CD14-positive monocyte (primary cell): Measurements from ENCODE around the gene HM13. TPM values are rescaled to one million over a fixed set of nuclear protein-coding genes. Genes with fewer than 3 reads are reported as not detected.
"Not testable (repeated sequence)": the region's sequence is repeated elsewhere in the genome, so short reads cannot be mapped to it uniquely, and the experiment has no call there.

Experiments
- DNase-seq, 3 donors: peaks; one replicate each; pipeline ENCODE4 v3.0.0-alpha.2; 2011 to 2022
- H2AFZ ChIP-seq: 2 replicates; pipeline ENCODE4 v1.6.0; 2012; ENCODE audit warnings: mild to moderate bottlenecking, low read depth, low read length, inconsistent platforms; ENCODE audit not compliant: insufficient read depth, poor library complexity, severe bottlenecking
- H3K27ac ChIP-seq, 2 donors: 1 replicate in 1 of 2; 2 replicates in 1 of 2; pipeline ENCODE4 v1.5.1; 2012 to 2013; ENCODE audit warnings: low read length in 2 of 2, control low read depth in 1 of 2, inconsistent platforms in 1 of 2, low read depth in 1 of 2, mild to moderate bottlenecking in 1 of 2
- H3K27me3 ChIP-seq, 2 donors: one replicate each; pipeline versions ENCODE4 v1.6.0 to v1.6.1; 2011 to 2013; ENCODE audit warnings: low read length in 2 of 2; ENCODE audit not compliant: control insufficient read depth in 2 of 2, insufficient read depth in 2 of 2
- H3K36me3 ChIP-seq, 2 donors: replicated peaks in 1 of 2; 1 replicate in 1 of 2; 2 replicates in 1 of 2; pipeline versions ENCODE4 v1.5.1 to v1.6.1; 2012 to 2013; ENCODE audit warnings: low read length in 2 of 2, control low read depth in 1 of 2, inconsistent platforms in 1 of 2, mild to moderate bottlenecking in 1 of 2; ENCODE audit not compliant: insufficient read depth in 2 of 2, control insufficient read depth in 1 of 2
- H3K4me1 ChIP-seq, 2 donors: 1 replicate in 1 of 2; 2 replicates in 1 of 2; pipeline versions ENCODE4 v1.5.1 to v1.6.1; 2012 to 2013; ENCODE audit warnings: low read length in 2 of 2, control low read depth in 1 of 2, inconsistent platforms in 1 of 2, mild to moderate bottlenecking in 1 of 2, moderate library complexity in 1 of 2; ENCODE audit not compliant: insufficient read depth in 2 of 2, control insufficient read depth in 1 of 2
- H3K4me2 ChIP-seq: replicated peaks from 2 replicates; pipeline ENCODE3; 2012; ENCODE audit warnings: low read length, moderate library complexity, mild to moderate bottlenecking; ENCODE audit not compliant: poor library complexity, severe bottlenecking; ENCODE audit errors: extremely low read depth
- H3K4me3 ChIP-seq, 3 experiments: fragments of 200-600 bp in 1 of 3; sonication (generic) in 1 of 3; replicated peaks in 1 of 3; 1 replicate in 2 of 3; 2 replicates in 1 of 3; pipeline ENCODE4 v1.5.1; 2011 to 2013; ENCODE audit warnings: low read length in 3 of 3, mild to moderate bottlenecking in 3 of 3, control low read depth in 2 of 3, low read depth in 2 of 3, inconsistent platforms in 1 of 3, moderate library complexity in 1 of 3
- H3K79me2 ChIP-seq: 2 replicates; pipeline ENCODE4 v1.6.0; 2012; ENCODE audit warnings: mild to moderate bottlenecking, control low read depth, inconsistent platforms, low read length, moderate library complexity; ENCODE audit not compliant: insufficient read depth
- H3K9ac ChIP-seq: 2 replicates; pipeline ENCODE4 v1.6.0; 2017; ENCODE audit warnings: low read length, mild to moderate bottlenecking; ENCODE audit not compliant: insufficient read depth, poor library complexity, severe bottlenecking
- H3K9me3 ChIP-seq, 2 donors: replicated peaks in 1 of 2; 1 replicate in 1 of 2; 2 replicates in 1 of 2; pipeline versions ENCODE4 v1.5.1 to v1.6.1; 2012 to 2013; ENCODE audit warnings: low read length in 2 of 2, control low read depth in 1 of 2; ENCODE audit not compliant: control insufficient read depth in 1 of 2, insufficient read depth in 1 of 2
- H4K20me1 ChIP-seq: 2 replicates; pipeline ENCODE4 v1.6.0; 2012; ENCODE audit warnings: mild to moderate bottlenecking, low read length, control low read depth, moderate library complexity; ENCODE audit not compliant: insufficient read depth
- H3K27ac Mint-ChIP-seq, 7 donors: one replicate each; pipeline ENCODE4 v1.8.0; 2020; ENCODE audit warnings: mild to moderate bottlenecking in 7 of 7, mixed read lengths in 7 of 7, moderate library complexity in 6 of 7, inconsistent platforms in 2 of 7
- H3K27me3 Mint-ChIP-seq, 3 donors: one replicate each; pipeline ENCODE4 v1.8.0; 2021 to 2022; ENCODE audit warnings: low read depth in 3 of 3, mild to moderate bottlenecking in 3 of 3, mixed read lengths in 3 of 3, moderate library complexity in 3 of 3, inconsistent platforms in 1 of 3
- H3K36me3 Mint-ChIP-seq, 2 donors: one replicate each; pipeline ENCODE4 v1.8.0; 2020; ENCODE audit warnings: mixed read lengths in 2 of 2, inconsistent platforms in 1 of 2, mild to moderate bottlenecking in 1 of 2
- H3K4me1 Mint-ChIP-seq: one replicate; pipeline ENCODE4 v1.8.0; 2020; ENCODE audit warnings: mild to moderate bottlenecking, mixed read lengths
- H3K4me3 Mint-ChIP-seq, 2 donors: one replicate each; pipeline ENCODE4 v1.8.0; 2020; ENCODE audit warnings: mild to moderate bottlenecking in 2 of 2, mixed read lengths in 2 of 2, moderate library complexity in 1 of 2
- H3K9me3 Mint-ChIP-seq, 7 donors: one replicate each; pipeline ENCODE4 v1.8.0; 2020 to 2022; ENCODE audit warnings: mixed read lengths in 7 of 7, mild to moderate bottlenecking in 6 of 7, moderate library complexity in 6 of 7, inconsistent platforms in 2 of 7
- CTCF ChIP-seq: fragments of 200-600 bp; IDR thresholded peaks from one replicate; pipeline ENCODE4 v1.8.0; 2022; ENCODE audit warnings: antibody characterized with exemption, mild to moderate bottlenecking
- WGBS: methylation state at CpG from one replicate; pipeline ENCODE4 v1.1.5; 2013; ENCODE audit warnings: missing lambda C conversion rate; ENCODE audit not compliant: insufficient coverage; 5-methylcytosine and 5-hydroxymethylcytosine counted together
- intact Hi-C, 2 donors: fragments of 100-400 bp; cut with micrococcal nuclease; formaldehyde crosslinking; loops; one replicate each; pipeline versions ENCODE4 v1.15.0 to v1.15.1; 2023
- polyA plus RNA-seq, 3 donors: library from polyadenylated mRNA; depleted of rRNA in 1 of 3; unstranded in 2 of 3; stranded (reverse) in 1 of 3; fragments of 300-500 nt in 2 of 3; fragments of >200 nt in 1 of 3; fragmentation: Illumina TruSeq in 2 of 3; gene quantifications; 1 replicate in 2 of 3; 2 replicates in 1 of 3; pipeline ENCODE4 v1.2.3, GENCODE V29; 2012 to 2021

HM13 gene
- polyA plus RNA-seq, 3 donors: 199 to 329 (median 320) TPM

GRCh38 chr20:31595654-31596411 lies 81.6 kb downstream of the HM13 start:
- H3K4me3 Mint-ChIP-seq: no peak overlapping the region
- H3K9me3 Mint-ChIP-seq: peaks cover 0 to 4% (median under 1%) of the 10 kb centered on the region in 7 donors
- Histone ChIP-seq H2AFZ (no peak overlapping the region), H4K20me1 (no peaks in the 10 kb centered on the region), H3K9me3 (no peaks in the 10 kb centered on the region), H3K79me2 (no peaks in the 10 kb centered on the region), H3K27me3 (no peaks in the 10 kb centered on the region), H3K4me3 (no peak overlapping the region), H3K9ac (no peak overlapping the region), H3K4me2 (no peak overlapping the region), H3K27ac (no peak overlapping the region), H3K4me1 (no peaks in the 10 kb centered on the region), H3K36me3 (no peaks in the 10 kb centered on the region)
- peaks cover 9% of the 10 kb centered on the region for H3K4me1 Mint-ChIP-seq
- H3K27me3 Mint-ChIP-seq: peaks cover 0 to 4% (median 2%) of the 10 kb centered on the region in 3 donors
- no peak for TF ChIP-seq CTCF
- intact Hi-C loops: no loop called here
- 78% methylated on average over 14 of the region's 15 CpGs for WGBS
- H3K36me3 Mint-ChIP-seq: no peaks in the 10 kb centered on the region
- no peak for DNase-seq
- no peak overlapping the region for H3K27ac Mint-ChIP-seq

- H3K27me3 Mint-ChIP-seq, H3K79me2 ChIP-seq, H3K9me3 Mint-ChIP-seq, H3K9ac ChIP-seq, H3K27me3 ChIP-seq, H3K4me2 ChIP-seq, H3K4me1 ChIP-seq, H3K4me1 Mint-ChIP-seq, intact Hi-C loops, H3K27ac Mint-ChIP-seq, H3K4me3 ChIP-seq, H3K9me3 ChIP-seq, H4K20me1 ChIP-seq, H2AFZ ChIP-seq, H3K4me3 Mint-ChIP-seq, H3K27ac ChIP-seq, H3K36me3 ChIP-seq, H3K36me3 Mint-ChIP-seq, DNase-seq: not testable (repeated sequence)
- WGBS: 100% methylated on average over 3 of the region's 4 CpGs
Observed at GRCh38 chr20:31596412-31596715, 82.1 kb downstream of the HM13 start.
